Left lung (tissue), 10 donors: ENCODE results near the gene OCA2. TPM values are rescaled to one million over a fixed set of nuclear protein-coding genes. Genes with fewer than 3 reads are reported as not detected.
"Not testable (repeated sequence)": the region's sequence is repeated elsewhere in the genome, so short reads cannot be mapped to it uniquely, and the experiment has no call there.

Experiments
- ATAC-seq: fragments of 200-7000 bp; cut with Tn5 transposase; one replicate; pipeline ENCODE4 v1.9.1; 2020; ENCODE audit warnings: moderate library complexity
- DNase-seq, 4 donors: peaks; one replicate each; pipeline ENCODE4 v3.0.0-alpha.2; 2013 to 2020
- H3K27ac ChIP-seq, 2 donors: fragments of 200-600 bp; sonication (generic) in 1 of 2; one replicate each; pipeline versions ENCODE4 v1.5.0 to v1.8.0; 2020 to 2021
- H3K27me3 ChIP-seq, 2 donors: fragments of 200-600 bp; sonication (generic) in 1 of 2; one replicate each; pipeline versions ENCODE4 v1.5.0 to v1.8.0; 2020 to 2021
- H3K36me3 ChIP-seq, 2 donors: fragments of 200-600 bp; sonication (generic) in 1 of 2; one replicate each; pipeline versions ENCODE4 v1.5.0 to v1.8.0; 2020 to 2021
- H3K4me1 ChIP-seq, 2 donors: fragments of 200-600 bp; one replicate each; pipeline ENCODE4 v1.8.0; 2021
- H3K4me3 ChIP-seq, 2 donors: fragments of 200-600 bp; sonication (generic) in 1 of 2; one replicate each; pipeline versions ENCODE4 v1.5.0 to v1.8.0; 2020 to 2021; ENCODE audit warnings: mild to moderate bottlenecking in 1 of 2
- H3K9me3 ChIP-seq, 2 donors: fragments of 200-600 bp; sonication (generic) in 1 of 2; one replicate each; pipeline versions ENCODE4 v1.5.0 to v1.8.0; 2020 to 2021
- CTCF ChIP-seq, 2 donors: fragments of 200-600 bp; sonication (generic) in 1 of 2; IDR thresholded peaks; one replicate each; pipeline versions ENCODE4 v1.5.0 to v1.8.0; 2021; ENCODE audit warnings: antibody characterized with exemption in 2 of 2
- intact Hi-C, 2 donors: fragments of 100-400 bp; cut with DNase I; formaldehyde crosslinking; loops; one replicate each; pipeline versions ENCODE4 v1.11.2 to v1.14.2; 2022
- polyA plus RNA-seq, 6 donors: library from polyadenylated mRNA; unstranded; fragments of 120-200 nt; gene quantifications; one replicate each; pipeline ENCODE4 v1.2.1, GENCODE V29; 2013; ENCODE audit not compliant: insufficient read length in 6 of 6
- total RNA-seq, 2 donors: library from RNA; stranded (reverse); fragmentation: NEBNext Ultra II Directional; extraction: Animal tissue kit (Norgen Biotek cat#: 25700); gene quantifications; one replicate each; pipeline ENCODE4 v1.2.1, GENCODE V29; 2021
- donor health status: DM: no; HTN: yes; CAD: no.
- donor health status: DM: no; HTN: no; CAD: no.

OCA2 gene
- total and polyA plus RNA-seq, 8 donors, result 0.81 to 21.7 (median 13.2) TPM

GRCh38 chr15:27714675-27715074, 384.4 kb downstream of the OCA2 start:
- Histone ChIP-seq H3K4me3 (no peak overlapping the region), H3K36me3 (no peaks in the 10 kb centered on the region), H3K27ac (no peak overlapping the region), H3K4me1 (no peaks in the 10 kb centered on the region), H3K9me3 (peaks cover 0 to 54% of the 10 kb centered on the region in 2 donors), H3K27me3 (no peaks in the 10 kb centered on the region)
- ATAC-seq (no peak), DNase-seq (no peak)
- no peak for TF ChIP-seq CTCF (IDR thresholded peaks at IDR 0.05)
- intact Hi-C loops, result no loop called here

GRCh38 chr15:27713850-27714249, 385.3 kb downstream of the OCA2 start:
- H3K36me3 ChIP-seq, H3K27ac ChIP-seq, H3K4me1 ChIP-seq, ATAC-seq, H3K4me3 ChIP-seq, intact Hi-C loops, H3K27me3 ChIP-seq, DNase-seq: not testable (repeated sequence)
- H3K9me3 ChIP-seq, result peaks cover 0 to 61% of the 10 kb centered on the region in 2 donors

- Histone ChIP-seq H3K4me1 (no peaks in the 10 kb centered on the region), H3K9me3 (peaks cover 0 to 45% of the 10 kb centered on the region in 2 donors), H3K27me3 (no peaks in the 10 kb centered on the region), H3K36me3 (no peaks in the 10 kb centered on the region), H3K4me3 (no peak overlapping the region), H3K27ac (no peak overlapping the region)
- intact Hi-C loops, result no loop called here
- ATAC-seq (no peak), DNase-seq (no peak)
- no peak for TF ChIP-seq CTCF (IDR thresholded peaks at IDR 0.05)
Observed at GRCh38 chr15:27707257-27707656, 391.9 kb downstream of the OCA2 start.

- Histone ChIP-seq H3K4me3 (no peak overlapping the region), H3K27me3 (no peaks in the 10 kb centered on the region), H3K36me3 (no peaks in the 10 kb centered on the region), H3K27ac (no peak overlapping the region), H3K4me1 (no peaks in the 10 kb centered on the region), H3K9me3 (peaks cover 0 to 48% of the 10 kb centered on the region in 2 donors)
- DNase-seq (no peak), ATAC-seq (no peak)
- no peak for TF ChIP-seq CTCF (IDR thresholded peaks at IDR 0.05)
- intact Hi-C loops, result no loop called here
Observed at GRCh38 chr15:27706300-27706699, 392.8 kb downstream of the OCA2 start.

GRCh38 chr15:27705056-27705455, 394.1 kb downstream of the OCA2 start:
- TF ChIP-seq CTCF (IDR thresholded peaks at IDR 0.05), result no peak
- H3K36me3 ChIP-seq, result no peaks in the 10 kb centered on the region
- H3K4me3 ChIP-seq, result no peak overlapping the region
- DNase-seq (no peak), ATAC-seq (no peak)
- H3K27ac ChIP-seq, result no peak overlapping the region
- no peaks in the 10 kb centered on the region for H3K4me1 ChIP-seq
- intact Hi-C loops, result no loop called here
- H3K27me3 ChIP-seq, result no peaks in the 10 kb centered on the region
- peaks cover 0 to 45% of the 10 kb centered on the region in 2 donors for H3K9me3 ChIP-seq

Other genes starting within 250 kb of the OCA2 start
- gene HERC2, start 222.9 kb upstream of the OCA2 start, total RNA-seq, result 10 to 100 TPM; 52.7 to 56.5 TPM
- 10 to 100 TPM; 54.9 to 68.6 (median 58.7) TPM for gene HERC2, start 222.9 kb upstream of the OCA2 start, polyA plus RNA-seq